ENCODE measurements around the gene MORN4.
A peak's percentile ranks its signal among the peaks of the same experiment; 100 is the strongest.

The MORN4 gene

GRCh38 chr10:97676770-97677581, 43.7 kb upstream of the MORN4 start (continued):
- TF ChIP-seq, protein P1, sequence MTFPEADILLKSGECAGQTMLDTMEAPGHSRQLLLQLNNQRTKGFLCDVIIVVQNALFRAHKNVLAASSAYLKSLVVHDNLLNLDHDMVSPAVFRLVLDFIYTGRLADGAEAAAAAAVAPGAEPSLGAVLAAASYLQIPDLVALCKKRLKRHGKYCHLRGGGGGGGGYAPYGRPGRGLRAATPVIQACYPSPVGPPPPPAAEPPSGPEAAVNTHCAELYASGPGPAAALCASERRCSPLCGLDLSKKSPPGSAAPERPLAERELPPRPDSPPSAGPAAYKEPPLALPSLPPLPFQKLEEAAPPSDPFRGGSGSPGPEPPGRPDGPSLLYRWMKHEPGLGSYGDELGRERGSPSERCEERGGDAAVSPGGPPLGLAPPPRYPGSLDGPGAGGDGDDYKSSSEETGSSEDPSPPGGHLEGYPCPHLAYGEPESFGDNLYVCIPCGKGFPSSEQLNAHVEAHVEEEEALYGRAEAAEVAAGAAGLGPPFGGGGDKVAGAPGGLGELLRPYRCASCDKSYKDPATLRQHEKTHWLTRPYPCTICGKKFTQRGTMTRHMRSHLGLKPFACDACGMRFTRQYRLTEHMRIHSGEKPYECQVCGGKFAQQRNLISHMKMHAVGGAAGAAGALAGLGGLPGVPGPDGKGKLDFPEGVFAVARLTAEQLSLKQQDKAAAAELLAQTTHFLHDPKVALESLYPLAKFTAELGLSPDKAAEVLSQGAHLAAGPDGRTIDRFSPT (tag by site-specific recombination; IDR thresholded peaks at IDR 0.05): no peak
- TF ChIP-seq ZNF433 (tag by site-specific recombination; IDR thresholded peaks at IDR 0.05; ENCODE audit: low read depth) (no peak), ZNF629 (tag by site-specific recombination; IDR thresholded peaks at IDR 0.05) (0 out of 2 replicates have a peak, but pooled peaks have one; percentile 27), ZXDB (tag by site-specific recombination; IDR thresholded peaks at IDR 0.05) (0 out of 2 replicates have a peak, but pooled peaks have one; percentile 19), ZNF747 (tag by site-specific recombination; IDR thresholded peaks at IDR 0.05) (no peak), ZNF223 (tag by site-specific recombination; IDR thresholded peaks at IDR 0.05) (no peak), KLF9 (tag by site-specific recombination; IDR thresholded peaks at IDR 0.05; ENCODE audit: low read depth) (no peak), ZNF211 (tag by site-specific recombination; IDR thresholded peaks at IDR 0.05; ENCODE audit: low read depth) (no peak), WT1 (tag by site-specific recombination; IDR thresholded peaks at IDR 0.05) (no peak), ZBTB21 (tag by site-specific recombination; IDR thresholded peaks at IDR 0.05) (no peak), ZNF133 (tag by site-specific recombination; IDR thresholded peaks at IDR 0.05) (no peak), PRDM6 (tag by site-specific recombination; IDR thresholded peaks at IDR 0.05) (no peak), ZNF335 (tag by site-specific recombination; conservative IDR thresholded peaks at IDR 0.05) (no peak), ZNF394 (tag by site-specific recombination; IDR thresholded peaks at IDR 0.05; ENCODE audit: borderline replicate concordance) (no peak), ZNF623 (tag by site-specific recombination; IDR thresholded peaks at IDR 0.05) (peak; percentile 25; the same call in 1 of the 2 replicates), SP7 (tag by site-specific recombination; IDR thresholded peaks at IDR 0.05) (no peak), ZSCAN16 (tag by site-specific recombination; IDR thresholded peaks at IDR 0.05) (no peak), GLIS1 (tag by site-specific recombination; IDR thresholded peaks at IDR 0.05) (no peak), ZNF391 (tag by site-specific recombination; IDR thresholded peaks at IDR 0.05; ENCODE audit: borderline replicate concordance, low read depth) (no peak), KLF1 (tag by site-specific recombination; IDR thresholded peaks at IDR 0.05) (no peak), ZNF548 (tag by site-specific recombination; IDR thresholded peaks at IDR 0.05) (no peak), ZNF449 (tag by site-specific recombination; IDR thresholded peaks at IDR 0.05) (no peak), ZSCAN30 (tag by site-specific recombination; IDR thresholded peaks at IDR 0.05) (no peak; the same call in 1 of the 2 replicates), ZNF677 (tag by site-specific recombination; IDR thresholded peaks at IDR 0.05) (no peak), ZFHX2 (tag by site-specific recombination; conservative IDR thresholded peaks at IDR 0.05) (no peak), ZNF513 (tag by site-specific recombination; IDR thresholded peaks at IDR 0.05) (no peak)
- TF ChIP-seq, protein P2, sequence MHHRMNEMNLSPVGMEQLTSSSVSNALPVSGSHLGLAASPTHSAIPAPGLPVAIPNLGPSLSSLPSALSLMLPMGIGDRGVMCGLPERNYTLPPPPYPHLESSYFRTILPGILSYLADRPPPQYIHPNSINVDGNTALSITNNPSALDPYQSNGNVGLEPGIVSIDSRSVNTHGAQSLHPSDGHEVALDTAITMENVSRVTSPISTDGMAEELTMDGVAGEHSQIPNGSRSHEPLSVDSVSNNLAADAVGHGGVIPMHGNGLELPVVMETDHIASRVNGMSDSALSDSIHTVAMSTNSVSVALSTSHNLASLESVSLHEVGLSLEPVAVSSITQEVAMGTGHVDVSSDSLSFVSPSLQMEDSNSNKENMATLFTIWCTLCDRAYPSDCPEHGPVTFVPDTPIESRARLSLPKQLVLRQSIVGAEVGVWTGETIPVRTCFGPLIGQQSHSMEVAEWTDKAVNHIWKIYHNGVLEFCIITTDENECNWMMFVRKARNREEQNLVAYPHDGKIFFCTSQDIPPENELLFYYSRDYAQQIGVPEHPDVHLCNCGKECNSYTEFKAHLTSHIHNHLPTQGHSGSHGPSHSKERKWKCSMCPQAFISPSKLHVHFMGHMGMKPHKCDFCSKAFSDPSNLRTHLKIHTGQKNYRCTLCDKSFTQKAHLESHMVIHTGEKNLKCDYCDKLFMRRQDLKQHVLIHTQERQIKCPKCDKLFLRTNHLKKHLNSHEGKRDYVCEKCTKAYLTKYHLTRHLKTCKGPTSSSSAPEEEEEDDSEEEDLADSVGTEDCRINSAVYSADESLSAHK (tag by site-specific recombination; IDR thresholded peaks at IDR 0.05): no peak
- TF ChIP-seq, protein P3, sequence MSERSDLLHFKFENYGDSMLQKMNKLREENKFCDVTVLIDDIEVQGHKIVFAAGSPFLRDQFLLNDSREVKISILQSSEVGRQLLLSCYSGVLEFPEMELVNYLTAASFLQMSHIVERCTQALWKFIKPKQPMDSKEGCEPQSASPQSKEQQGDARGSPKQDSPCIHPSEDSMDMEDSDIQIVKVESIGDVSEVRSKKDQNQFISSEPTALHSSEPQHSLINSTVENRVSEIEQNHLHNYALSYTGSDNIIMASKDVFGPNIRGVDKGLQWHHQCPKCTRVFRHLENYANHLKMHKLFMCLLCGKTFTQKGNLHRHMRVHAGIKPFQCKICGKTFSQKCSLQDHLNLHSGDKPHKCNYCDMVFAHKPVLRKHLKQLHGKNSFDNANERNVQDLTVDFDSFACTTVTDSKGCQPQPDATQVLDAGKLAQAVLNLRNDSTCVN (tag by site-specific recombination; optimal IDR thresholded peaks at IDR 0.05): no peak
